OCI-LY7 (cell line): ENCODE measurements around the gene NOD1.

ENCODE experiments used
- EZH2phosphoT487 ChIP-seq: fragments of 200-600 bp; sonication (generic); IDR thresholded peaks from 2 replicates; pipeline ENCODE4 v1.6.1; 2018; ENCODE audit warnings: low read depth, borderline replicate concordance, mild to moderate bottlenecking, mixed run types, antibody characterized with exemption, low read length, moderate library complexity, mixed read lengths
- TF ChIP-seq, protein P1 (sequence below): fragments of 200-600 bp; sonication (generic); conservative IDR thresholded peaks from 2 replicates; pipeline ENCODE4 v1.5.1; 2014; ENCODE audit warnings: mild to moderate bottlenecking, antibody characterized with exemption, low read length, moderate library complexity, mixed read lengths

DNA sequence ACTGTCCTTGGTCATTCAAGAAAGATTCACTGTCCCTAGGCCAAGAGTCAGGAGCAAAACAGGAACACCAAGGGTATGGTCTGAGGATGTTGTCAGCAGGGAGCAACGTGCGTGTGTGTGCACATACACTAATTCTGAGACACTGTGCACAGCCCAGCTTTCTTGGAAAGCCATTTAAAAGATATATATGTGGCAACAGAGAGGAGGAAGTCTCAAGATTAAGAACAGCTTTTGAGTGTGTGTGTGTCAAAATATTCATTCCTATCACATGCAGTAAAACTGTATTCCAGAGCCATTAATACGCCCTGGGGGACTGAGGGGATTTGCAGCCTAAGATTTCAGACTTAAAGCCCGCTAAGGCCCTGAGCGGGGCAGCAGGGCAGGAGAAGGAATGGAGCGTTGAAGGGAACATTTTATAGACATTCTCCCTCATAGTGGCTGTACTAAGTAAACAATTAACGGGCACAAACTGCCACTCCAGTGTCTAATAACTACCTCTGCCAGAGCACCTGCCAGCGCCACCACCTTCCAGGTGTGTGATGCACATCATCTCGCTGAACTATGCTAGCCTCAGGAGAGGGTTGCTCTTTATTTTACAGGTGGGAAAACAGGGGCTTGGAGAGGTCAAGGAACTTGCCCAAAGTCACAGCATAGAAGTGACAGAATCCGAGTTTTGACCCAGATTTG is 2.0 kb downstream of the NOD1 start:
- TF ChIP-seq, protein P1, sequence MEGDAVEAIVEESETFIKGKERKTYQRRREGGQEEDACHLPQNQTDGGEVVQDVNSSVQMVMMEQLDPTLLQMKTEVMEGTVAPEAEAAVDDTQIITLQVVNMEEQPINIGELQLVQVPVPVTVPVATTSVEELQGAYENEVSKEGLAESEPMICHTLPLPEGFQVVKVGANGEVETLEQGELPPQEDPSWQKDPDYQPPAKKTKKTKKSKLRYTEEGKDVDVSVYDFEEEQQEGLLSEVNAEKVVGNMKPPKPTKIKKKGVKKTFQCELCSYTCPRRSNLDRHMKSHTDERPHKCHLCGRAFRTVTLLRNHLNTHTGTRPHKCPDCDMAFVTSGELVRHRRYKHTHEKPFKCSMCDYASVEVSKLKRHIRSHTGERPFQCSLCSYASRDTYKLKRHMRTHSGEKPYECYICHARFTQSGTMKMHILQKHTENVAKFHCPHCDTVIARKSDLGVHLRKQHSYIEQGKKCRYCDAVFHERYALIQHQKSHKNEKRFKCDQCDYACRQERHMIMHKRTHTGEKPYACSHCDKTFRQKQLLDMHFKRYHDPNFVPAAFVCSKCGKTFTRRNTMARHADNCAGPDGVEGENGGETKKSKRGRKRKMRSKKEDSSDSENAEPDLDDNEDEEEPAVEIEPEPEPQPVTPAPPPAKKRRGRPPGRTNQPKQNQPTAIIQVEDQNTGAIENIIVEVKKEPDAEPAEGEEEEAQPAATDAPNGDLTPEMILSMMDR = no peak
- no peak for TF ChIP-seq EZH2phosphoT487
